Stimulated activated CD8-positive, alpha-beta memory T cell treated with anti-CD3 and anti-CD28 coated beads, Interleukin-12 subunit alpha, Interleukin-12 subunit beta, amount 100 ng/mL, for 24 hours (primary cell): ENCODE results near the gene DAP.
"Not testable (repeated sequence)": the region's sequence is repeated elsewhere in the genome, so short reads cannot be mapped to it uniquely, and the experiment has no call there.

Source experiments
- DNase-seq: peaks from one replicate; pipeline ENCODE4 v3.0.0-alpha.2; 2020; ENCODE audit errors: extremely low read depth

Gene DAP

DNA sequence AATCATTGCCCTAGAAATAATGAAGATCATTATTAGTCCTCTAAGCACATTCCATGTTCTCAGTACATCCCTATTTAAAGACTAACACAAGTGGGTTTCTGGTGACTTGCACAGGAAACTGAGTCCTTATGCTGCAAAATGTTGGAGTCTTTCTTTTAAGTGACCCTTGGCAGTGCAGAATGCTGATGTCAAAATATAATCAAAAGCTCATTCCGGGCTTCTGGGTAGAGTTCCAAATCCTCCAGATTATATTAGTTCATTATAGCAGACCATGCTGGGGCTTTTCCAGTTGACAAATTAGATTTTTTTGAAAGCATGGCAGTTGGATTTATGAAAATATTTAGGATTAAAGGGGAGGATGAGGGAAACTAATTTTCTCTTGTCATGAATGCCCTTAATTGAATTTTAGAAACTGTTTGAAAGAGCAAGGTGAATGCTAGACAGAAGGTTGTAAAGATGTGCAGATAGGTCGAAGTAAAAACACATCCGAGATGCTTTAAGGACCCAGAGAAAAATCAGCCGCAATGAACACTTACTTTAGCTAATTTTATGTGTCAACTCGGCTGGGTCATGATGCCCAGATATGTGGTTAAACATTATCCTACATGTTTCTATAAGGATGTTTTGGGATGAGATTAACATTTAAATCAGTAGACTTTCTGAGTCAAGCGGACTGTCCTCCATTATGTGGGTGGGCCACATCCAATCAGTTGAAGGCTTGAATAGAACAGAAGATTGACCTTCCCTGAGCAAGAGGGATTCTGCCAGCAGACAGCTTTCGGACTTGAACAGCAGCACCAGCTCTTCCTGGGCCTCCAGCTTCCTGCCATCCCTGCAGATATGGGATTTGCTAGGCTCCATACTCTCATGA, 88.7 kb downstream of the DAP start:
- no peak for DNase-seq

DNA sequence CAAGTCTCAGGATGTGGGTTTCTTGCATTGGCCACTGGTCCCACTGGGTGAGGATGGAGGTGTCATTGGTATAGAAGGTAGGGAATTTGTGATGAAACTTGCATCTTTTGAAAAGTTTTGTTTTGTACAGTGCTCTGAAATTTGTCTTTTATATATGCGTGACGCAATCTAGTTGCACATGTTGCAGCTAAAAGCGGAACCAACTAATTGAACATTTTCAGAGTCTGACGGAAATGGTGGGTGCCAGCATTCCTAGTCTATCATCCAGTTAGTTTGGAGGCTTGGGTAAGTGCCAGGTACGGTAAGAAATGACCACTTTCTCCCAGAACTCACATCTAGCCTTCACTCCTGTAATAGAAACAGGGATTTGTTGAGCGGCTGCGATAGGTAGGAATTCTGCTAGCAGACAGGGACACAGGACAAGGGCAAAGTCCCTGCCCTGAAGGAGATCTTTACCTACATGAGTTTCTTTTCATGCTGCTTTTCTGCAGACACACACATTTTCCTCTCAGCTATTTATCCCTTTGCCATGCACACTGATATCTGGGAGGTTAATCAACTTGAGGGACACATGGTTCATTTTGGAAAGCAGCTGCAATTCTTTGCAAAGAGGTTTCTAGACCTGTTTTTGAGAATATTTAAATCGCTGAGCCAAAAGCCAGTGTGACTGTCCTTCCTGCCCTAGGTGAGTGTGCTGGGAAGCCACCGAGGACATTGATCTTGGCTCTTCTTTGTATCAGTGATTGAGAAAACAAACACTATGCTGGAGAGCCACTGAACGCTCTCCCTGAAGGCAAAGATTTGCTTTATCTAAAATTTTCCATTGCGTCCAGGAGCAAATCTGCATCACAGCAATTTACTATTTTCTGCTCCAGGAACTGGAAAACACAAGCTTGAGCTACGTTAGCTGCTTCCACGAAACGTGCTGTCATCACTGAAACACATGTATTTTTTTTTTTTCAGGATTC, 89.7 kb downstream of the DAP start:
- no peak for DNase-seq

- no peak for DNase-seq
Observed at GRCh38 chr5:10669983-10670382, 91.1 kb downstream of the DAP start.

DNA sequence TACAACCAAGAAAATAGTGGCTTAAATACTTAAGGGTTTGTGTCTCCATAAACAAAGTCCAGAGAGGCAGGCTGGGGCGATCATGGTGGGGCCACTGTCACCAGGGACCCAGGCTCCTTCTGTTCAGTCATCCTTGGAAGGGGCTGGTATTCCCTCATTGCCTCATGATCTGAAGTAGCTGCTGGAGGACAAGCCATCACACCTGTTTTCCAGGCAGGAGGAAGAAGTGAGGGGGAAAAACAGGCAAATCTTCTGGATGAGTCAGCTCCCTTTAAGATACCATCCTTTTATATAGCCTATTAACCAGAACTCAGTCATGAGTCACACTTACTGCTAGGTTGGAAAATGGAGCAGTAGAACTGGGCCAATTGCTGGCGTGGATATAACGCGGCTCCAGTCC, 92.3 kb downstream of the DAP start:
- no peak for DNase-seq

- no peak for DNase-seq
Observed at GRCh38 chr5:10667431-10668057, 93.5 kb downstream of the DAP start.

GRCh38 chr5:10666531-10667299, 94.3 kb downstream of the DAP start:
- no peak for DNase-seq

DNA sequence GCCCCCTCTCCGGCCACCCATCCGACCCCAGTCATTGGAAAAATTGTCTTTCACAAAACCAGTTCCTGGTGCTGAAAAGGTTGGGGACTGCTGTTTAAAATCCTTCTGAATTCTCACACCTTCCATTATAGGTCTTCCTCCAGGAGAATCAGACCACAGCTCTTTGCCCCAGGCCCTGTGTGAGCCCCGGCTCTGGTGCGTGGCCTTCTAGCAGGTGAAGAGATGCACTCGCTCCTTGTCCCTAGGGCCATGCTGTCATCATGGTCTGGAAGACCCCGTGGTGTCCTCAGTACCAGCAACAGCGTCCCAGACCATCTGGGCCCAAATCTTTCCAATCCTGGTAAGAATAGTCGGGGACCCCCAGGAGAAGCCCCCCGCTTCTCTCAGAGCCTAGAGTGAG, 95.2 kb downstream of the DAP start:
- no peak for DNase-seq

DNA sequence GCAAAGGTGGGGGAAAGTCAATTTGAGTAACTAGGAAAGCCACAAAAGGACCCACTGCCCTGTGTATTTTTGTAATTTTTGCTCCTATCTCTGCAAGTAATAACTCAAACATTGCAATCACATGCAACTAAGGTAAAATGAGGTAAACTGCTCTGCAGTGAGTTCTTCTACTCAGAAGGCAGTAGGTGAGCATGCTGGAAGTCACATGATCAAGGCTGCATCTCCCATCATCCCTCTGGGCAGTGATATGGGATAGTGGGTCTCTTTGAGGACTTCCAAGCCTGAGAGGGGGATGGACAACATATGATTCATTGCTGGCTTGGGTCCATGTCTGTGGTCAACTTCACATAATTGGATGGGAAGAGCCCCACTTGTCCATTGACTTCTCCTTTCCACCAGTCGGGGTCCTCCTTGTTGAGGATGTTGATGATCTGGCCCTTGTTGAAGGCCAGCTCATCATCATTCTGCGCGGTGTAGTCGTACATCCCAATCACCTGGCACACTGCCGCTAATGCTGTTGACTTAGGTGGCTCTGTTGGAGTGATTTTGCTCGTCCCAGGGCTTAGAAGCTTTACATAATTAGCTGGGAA, 96.8 kb downstream of the DAP start:
- DNase-seq: not testable (repeated sequence)

DNA sequence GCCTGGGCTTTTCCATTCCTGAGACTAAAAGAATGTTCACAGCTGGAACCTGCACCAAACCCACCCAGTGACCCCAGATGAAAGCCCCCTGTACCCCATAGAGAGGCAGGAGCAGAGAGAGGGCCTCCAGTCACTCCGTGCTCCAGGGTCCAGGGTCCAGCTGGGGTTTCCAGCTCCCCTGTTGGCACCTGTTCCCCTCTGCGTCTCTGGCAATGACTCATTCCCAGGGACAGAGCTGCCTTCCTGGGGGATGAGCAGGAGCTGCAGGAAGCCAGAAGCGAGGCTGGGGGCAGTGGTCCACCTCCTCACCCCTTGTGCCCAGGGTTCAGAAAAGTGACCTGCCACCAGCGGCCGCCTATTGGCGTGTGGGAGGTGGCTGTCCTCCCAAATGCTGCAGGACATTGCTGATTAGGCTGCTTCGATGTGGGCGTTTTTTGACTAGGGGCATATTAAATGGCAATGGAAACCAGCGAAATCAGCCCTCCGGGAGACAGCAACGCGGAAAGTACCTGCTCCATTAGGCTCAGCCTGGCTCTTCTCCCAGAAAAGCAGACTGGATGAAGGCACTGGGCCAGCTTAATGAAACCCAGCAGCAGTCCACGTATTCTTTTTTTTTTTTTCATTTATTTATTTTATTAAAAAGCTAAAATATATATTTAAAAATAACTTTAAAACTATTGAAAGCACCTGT, 97.4 kb downstream of the DAP start:
- no peak for DNase-seq

GRCh38 chr5:10662661-10663488, 98.2 kb downstream of the DAP start:
- DNase-seq: no peak

DNA sequence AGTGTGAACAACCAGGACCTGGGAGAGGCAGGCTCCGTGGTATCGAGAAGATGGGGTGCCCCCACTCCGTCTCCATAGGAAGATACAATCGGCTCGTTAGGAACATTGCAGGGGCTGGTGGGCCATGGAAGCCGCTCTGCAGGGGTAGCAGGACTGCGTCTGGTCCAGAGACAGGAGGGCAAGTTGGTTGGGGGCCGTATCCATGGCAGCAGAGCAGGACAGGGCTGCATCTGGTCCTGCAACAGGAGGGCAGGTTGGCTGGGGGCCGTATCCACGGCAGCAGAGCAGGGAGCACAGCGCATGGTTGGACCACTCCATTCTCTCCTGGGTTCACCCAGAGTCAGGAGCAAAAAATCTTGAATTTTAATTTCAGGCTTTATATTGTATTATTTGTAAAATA, 99.0 kb downstream of the DAP start:
- DNase-seq: no peak

DNA sequence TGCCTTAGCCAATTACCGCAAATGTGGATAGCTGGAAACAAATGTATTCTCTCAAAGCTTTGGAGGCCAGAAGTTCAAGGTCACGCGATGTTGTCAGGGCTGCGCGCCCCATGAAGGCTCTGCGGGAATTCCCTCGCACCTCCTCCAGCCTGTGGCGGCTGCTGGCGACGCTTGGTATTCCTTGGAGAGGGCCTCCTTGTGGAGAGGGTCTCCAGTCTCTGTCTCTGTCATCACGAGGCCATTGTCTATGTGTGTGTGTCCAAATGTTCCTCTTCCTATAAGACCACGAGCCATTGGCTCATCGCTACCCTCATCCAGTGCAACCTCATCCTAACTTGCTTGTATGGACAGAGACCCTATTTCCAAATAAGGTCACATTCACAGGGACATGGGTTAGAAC, 99.6 kb downstream of the DAP start:
- no peak for DNase-seq

- DNase-seq: no peak
Observed at GRCh38 chr5:10660720-10661387, 100.2 kb downstream of the DAP start.

- DNase-seq: no peak
Observed at GRCh38 chr5:10660135-10660534, 100.9 kb downstream of the DAP start.

- DNase-seq: no peak
Observed at GRCh38 chr5:10658265-10658664, 102.8 kb downstream of the DAP start.

DNA sequence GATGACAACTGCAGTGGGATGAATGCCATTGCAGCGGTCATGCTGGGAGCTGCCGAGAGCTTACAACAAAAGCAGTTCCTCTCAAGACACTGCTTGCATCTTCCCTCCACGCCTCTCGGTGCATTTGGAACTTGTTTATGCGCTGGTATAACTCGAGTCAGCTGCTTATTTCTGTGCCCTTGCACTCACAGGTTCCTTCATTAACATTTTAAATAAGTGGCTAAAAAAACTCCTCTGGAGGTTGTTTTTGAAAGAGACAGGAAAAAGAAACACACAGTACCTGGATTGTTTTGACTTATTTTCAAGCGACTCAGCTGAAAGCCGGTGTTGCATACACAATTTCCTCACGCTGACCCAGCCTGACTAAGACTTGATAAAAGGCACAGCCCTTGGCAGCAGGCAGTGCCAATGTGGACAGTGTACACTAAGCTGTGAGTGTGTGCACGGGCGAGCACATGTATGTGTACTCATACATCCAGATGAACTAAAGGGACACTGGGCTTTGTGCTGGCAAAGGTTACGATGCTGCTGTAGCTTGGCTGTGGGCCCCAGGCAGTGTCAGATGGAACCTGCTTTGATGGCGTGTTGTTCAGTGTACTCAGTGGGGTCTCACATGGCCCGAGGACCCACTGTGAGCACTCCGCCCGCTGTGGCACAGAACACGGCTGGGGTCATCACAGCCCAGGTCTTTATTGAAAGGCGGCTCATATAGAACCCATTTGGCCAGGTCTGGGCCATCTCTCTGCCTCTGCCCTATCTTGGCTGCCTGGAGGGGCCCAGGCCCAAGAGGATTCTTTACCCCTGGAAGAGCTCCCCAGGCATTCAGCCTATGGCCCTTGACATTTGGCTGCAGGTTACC, 104.8 kb downstream of the DAP start:
- DNase-seq: no peak

GRCh38 chr5:10655161-10655971, 105.7 kb downstream of the DAP start:
- DNase-seq: no peak
